Activated T-helper 1 cell treated with anti-CD3 and anti-CD28 coated beads, Interleukin-2, amount 50 U/mL, for 16 hours (primary cell): ENCODE measurements around the gene SEM1.
"Not testable (repeated sequence)": the region's sequence is repeated elsewhere in the genome, so short reads cannot be mapped to it uniquely, and the experiment has no call there.

Source experiments
- DNase-seq, 2 donors: peaks; one replicate each; pipeline ENCODE4 v3.0.0-alpha.2; 2020; ENCODE audit warnings: low read depth in 1 of 2, low spot score in 1 of 2

SEM1 gene

GRCh38 chr7:96665689-96666088 lies 44.0 kb downstream of the SEM1 start:
- DNase-seq: no peak

- DNase-seq: no peak
Measured at GRCh38 chr7:96664793-96665192, 44.9 kb downstream of the SEM1 start.

- DNase-seq: no peak
Measured at GRCh38 chr7:96663871-96664445, 45.7 kb downstream of the SEM1 start.

DNA sequence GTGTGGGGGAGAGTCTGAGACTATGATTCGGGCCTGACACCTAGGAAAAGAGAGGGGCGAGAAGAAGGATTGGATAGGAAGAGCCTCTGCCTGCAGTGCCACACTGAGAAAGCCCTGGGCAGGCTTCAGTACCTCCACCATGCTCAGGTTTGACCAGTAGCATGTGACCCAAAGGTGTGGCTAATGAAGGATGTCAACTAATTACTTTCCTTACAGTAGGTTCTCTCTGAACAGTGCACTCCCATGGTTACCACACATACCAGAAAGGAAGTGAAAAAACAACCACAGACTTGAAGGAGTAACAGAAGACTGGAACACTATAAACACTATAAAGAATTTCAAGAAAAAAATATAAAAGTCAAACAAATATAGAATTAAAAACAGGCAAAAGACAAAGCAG lies 46.2 kb downstream of the SEM1 start:
- no peak for DNase-seq

DNA sequence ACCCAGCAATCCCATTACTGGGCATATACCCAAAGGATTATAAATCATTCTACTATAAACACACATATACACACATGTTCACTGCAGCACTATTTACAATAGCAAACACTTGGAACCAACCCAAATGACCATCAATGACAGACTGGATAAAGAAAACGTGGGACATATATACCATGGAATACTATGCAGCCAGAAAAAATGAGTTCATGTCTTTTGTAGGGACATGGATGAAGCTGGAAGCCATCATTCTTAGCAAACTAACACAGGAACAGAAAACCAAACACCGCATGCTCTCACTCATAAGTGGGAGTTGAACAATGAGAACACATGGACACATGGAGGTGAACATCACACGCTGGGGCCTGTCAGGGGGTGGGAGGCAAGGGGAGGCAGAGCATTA lies 47.5 kb downstream of the SEM1 start:
- not testable (repeated sequence) for DNase-seq

GRCh38 chr7:96658022-96658412 lies 51.6 kb downstream of the SEM1 start:
- DNase-seq: no peak

DNA sequence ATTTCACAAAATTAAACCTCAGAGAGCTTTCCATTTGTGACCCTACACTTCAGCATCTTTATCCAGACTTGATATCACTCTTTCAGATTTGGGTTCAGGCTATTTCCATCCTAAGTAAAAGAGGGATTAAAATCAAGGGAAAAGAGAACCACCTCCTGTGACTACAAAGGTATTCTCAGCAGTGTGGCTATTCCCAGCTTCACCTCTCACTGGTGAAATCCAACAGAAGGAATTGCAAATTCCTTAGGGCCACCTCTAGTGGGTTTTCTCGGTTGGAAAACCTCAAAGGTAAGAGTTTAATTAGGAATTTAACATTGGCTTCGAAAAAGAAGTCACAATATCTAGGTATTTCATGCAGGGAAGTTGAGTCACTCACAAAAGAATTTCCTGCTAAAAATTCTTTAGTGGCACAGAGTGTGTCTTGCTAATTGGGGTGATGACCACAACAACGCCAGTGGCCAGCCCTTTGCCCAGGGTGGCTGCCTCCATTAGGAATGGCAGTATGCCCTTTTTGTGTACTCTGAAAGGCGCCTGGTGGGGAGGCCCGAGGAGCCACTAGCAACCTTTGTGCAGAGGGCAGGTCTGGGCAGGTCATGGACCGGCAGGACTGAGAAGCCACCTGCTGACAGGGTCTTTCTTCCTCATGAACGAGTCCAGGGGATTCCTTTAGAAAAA lies 52.2 kb downstream of the SEM1 start:
- DNase-seq: no peak

DNA sequence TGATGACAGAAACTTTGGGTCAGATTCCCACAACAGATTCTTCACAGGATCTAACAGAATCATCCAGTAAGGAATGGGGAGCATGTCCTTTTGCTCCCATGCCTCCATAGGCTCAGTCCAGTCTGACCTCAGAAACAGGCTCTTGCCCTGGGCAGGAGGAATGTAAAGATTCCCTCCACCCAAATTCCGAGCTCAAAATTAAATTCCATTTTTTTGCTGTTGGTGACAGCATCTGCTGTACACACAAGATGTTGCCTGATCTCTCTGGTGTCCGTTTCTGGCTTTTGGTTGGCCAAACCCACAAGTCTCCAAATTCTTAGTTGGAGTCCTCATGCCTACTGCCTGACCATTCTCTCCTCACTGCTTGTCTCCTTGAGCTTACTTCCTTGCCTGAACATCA lies 53.7 kb downstream of the SEM1 start:
- DNase-seq: no peak

DNA sequence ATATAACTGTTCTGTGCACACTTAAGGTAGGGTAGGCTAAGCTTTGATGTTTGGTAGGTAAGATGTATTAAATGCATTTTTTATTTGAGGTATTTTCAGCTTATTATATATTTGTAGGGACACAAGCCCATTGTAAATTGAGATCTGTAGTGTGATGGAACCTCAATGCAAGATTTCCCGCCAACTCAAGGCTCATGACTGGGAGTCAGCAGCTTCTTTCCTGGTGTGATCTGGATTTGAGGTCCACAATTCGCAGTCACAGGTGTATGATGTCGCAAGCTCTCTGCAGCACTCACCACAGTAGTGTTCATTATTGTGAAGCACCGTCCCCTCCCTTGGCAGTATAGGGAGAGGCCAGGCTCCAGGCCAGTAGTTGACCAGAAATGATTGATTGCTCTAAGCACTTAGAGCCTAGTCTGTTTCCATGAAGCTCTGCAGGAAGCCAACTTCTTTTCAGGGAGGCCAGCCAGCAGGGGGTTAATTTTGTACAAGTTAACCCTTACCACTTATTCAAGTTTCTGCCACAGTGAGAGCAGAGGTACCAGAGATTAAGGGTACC lies 54.9 kb downstream of the SEM1 start:
- no peak for DNase-seq

DNA sequence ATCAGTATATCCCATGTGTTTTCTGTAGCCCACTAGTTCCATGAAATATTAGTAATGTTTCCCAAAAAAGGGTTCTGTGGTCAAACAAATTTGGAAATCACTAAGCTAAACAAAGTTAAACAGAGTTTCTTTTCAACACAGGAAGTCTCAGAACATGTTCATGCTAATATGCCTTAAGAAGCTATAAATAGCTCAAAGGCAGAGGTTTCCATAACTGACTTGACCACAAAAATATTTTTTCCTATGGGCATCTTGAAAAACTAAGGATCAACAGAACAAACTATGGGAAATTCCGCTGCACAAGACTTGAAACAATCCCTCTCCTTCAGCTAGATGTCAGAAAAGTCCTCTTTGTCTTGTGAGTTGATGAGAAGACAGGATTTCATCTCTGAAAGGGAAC lies 59.7 kb downstream of the SEM1 start:
- no peak for DNase-seq

DNA sequence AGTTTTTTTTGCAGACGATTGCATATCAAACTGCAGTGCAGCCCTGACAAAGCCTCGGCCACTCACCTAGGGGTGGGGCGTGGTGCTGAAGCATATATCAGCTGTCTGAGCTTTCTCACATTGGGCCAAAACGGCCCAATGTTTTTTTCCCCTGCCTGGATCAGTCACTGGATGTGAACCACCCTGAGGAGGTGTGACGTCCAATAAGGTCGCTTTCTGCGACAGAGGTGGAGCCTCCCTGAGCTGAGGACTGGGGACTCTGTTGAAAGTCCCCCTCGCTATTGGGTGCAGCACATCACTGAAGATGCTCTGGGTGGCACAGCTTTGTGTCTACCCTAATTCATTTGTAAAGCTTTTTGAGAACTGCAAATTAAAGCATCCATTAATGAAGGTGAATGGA lies 60.9 kb downstream of the SEM1 start:
- DNase-seq: no peak

DNA sequence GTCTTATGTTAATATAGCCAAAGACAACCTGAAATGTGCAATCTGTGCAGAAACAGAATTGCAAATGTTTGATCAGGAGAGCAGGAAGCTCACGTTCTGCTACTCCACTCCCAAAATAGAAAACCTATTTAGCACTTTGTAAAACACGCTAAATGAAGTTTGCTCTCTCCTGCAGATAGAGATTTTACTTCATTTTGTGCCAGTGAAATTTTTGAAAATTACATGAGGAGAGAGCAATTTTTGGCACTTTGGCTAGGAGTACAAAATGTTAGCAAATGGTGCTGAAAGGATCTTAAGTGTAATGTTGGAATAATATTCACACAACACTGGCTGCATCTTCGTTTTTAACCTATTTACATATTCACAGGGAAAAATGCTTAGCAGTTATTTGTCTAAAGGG lies 61.9 kb downstream of the SEM1 start:
- DNase-seq: no peak

DNA sequence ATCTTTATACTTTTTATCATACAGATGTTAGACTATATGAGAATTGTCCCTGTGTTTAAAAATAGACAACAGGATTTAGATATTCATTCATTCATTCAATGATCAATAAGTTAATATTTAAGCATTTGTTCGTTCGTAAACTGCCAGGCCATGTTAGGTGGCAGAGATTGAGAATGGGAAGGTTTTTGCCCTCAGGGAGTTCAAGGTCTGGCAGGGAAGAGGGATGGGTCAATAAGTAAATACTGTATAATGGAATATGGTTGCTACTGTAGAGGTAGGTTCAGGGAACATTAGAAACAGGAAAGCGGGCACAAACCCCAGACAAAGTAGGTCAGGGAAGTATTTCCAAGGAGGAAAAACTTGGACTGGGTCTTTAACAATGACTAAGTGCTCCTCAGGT lies 64.6 kb downstream of the SEM1 start:
- no peak for DNase-seq

- DNase-seq: not testable (repeated sequence)
Measured at GRCh38 chr7:96643436-96643835, 66.2 kb downstream of the SEM1 start.

GRCh38 chr7:96640054-96640453 lies 69.6 kb downstream of the SEM1 start:
- DNase-seq: no peak
